NCI-H1436 treated with DMSO at 0.1 percent for 48 hours (cell line): ENCODE data around the gene MRFAP1L1.

ENCODE experiments used
- DNase-seq: peaks from one replicate; lab custom pipeline; 2025; lab: John Stamatoyannopoulos, UW

Gene MRFAP1L1

DNA sequence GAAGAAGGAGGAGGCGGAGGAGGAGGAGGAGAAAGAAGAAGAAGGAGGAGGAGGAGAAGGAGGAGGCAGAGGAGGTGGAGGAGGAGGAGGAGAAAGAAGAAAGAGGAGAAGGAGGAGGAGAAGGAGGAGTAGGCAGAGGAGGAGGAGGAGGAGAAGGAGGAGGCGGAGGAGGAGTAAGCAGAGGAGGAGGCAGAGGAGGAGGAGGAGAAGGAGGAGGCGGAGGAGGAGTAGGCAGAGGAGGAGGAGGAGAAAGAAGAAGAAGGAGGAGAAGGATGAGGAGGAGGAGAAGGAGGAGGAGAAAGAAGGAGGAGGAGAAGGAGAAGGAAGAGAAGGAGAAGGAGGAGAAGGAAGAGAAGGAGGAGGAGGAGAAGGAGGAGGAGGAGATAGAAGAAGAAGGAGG is 49.2 kb downstream of the MRFAP1L1 start:
- DNase-seq: no peak

GRCh38 chr4:6659897-6660296 is 49.8 kb downstream of the MRFAP1L1 start:
- no peak for DNase-seq

DNA sequence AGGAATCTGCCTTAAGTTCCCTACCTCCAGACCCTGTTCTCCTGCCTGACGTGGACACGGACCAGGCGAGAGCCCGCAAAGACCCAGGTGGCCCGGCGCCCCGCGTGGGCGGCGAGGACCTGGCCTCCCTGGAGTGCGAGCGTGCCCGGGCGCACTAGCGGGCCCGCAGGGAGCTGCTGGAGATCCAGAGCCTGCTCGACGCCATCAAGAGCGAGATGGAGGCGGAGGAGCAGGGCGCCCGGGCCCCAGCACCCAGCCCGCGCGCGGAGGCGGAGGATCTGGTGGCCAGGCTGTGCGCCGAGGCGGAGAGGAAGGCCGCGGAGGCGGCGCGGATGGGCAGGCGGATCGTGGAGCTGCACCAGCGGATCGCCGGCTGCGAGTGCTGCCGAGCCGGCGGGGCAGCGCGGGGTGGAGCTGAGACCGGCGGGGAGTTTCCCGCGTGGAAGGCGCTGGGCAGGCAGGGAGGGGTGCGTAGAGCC is 51.0 kb downstream of the MRFAP1L1 start:
- DNase-seq: no peak

DNA sequence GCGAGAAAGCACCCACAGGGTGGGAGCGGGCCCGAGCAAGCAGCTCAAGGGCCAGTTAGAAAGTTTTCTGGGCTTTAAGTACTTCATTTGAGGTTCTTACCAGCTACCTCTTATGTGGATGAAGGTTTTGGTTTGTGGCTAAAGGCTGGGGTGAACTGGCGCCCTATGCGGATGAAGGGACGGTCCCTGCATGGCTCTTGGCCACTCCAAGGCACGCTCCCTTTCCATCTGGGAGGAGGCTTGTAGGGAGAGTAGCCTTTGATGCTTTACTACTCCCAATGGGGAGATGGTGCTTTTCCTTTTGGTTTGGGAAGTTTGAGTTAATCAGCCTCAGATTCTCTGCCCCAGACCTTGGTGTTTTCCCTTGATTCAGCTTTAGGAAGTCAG is 51.5 kb downstream of the MRFAP1L1 start:
- DNase-seq: no peak
